HG03280 (cell line): ENCODE data around the gene THAP6.

Experiments used
- ATAC-seq: cut with Tn5 transposase; IDR thresholded peaks from one replicate; pipeline ENCODE4 v1.9.1; 2021; ENCODE audit warnings: mild to moderate bottlenecking, moderate library complexity; ENCODE audit not compliant: unreplicated experiment

Gene THAP6

GRCh38 chr4:75567725-75568124, 53.5 kb downstream of the THAP6 start:
- ATAC-seq = no peak
